ENCODE data around the gene ANGPT4. TPM values are rescaled to one million over a fixed set of nuclear protein-coding genes. Genes with fewer than 3 reads are reported as not detected.

ANGPT4 gene
- total RNA-seq, 1 experiment from 2014 or later, result 0.20 TPM

- Mint-ChIP-seq H3K4me1 (peaks cover 10% of the 10 kb centered on the region), H3K9me3 (no peaks in the 10 kb centered on the region), H3K4me3 (no peak overlapping the region), H3K27me3 (ENCODE audit: low read depth) (no peaks in the 10 kb centered on the region), H3K27ac (no peak overlapping the region), H3K36me3 (no peaks in the 10 kb centered on the region)
- TF ChIP-seq JAZF1 (CRISPR knock-in tag; IDR thresholded peaks at IDR 0.05) (no peak), RELA (CRISPR knock-in tag; IDR thresholded peaks at IDR 0.05; ENCODE audit: borderline replicate concordance) (no peak), GABPB1 (CRISPR knock-in tag; IDR thresholded peaks at IDR 0.05) (no peak), ZNF423 (CRISPR knock-in tag; IDR thresholded peaks at IDR 0.05) (no peak), TEAD1 (CRISPR knock-in tag; IDR thresholded peaks at IDR 0.05) (no peak), SMAD3 (CRISPR knock-in tag; IDR thresholded peaks at IDR 0.05; ENCODE audit: borderline replicate concordance) (no peak), ATF3 (CRISPR knock-in tag; conservative IDR thresholded peaks at IDR 0.05) (no peak), CTCF (IDR thresholded peaks at IDR 0.05) (no peak), ELF4 (CRISPR knock-in tag; IDR thresholded peaks at IDR 0.05; ENCODE audit: low read depth) (no peak), PRRX2 (CRISPR knock-in tag; IDR thresholded peaks at IDR 0.05) (no peak), MLX (CRISPR knock-in tag; IDR thresholded peaks at IDR 0.05) (no peak), CREB1 (CRISPR knock-in tag; IDR thresholded peaks at IDR 0.05) (no peak), PRDM15 (CRISPR knock-in tag; IDR thresholded peaks at IDR 0.05) (no peak), CREM (CRISPR knock-in tag; IDR thresholded peaks at IDR 0.05) (no peak), PREB (CRISPR knock-in tag; IDR thresholded peaks at IDR 0.05; ENCODE audit: borderline replicate concordance) (no peak), NR2C2 (CRISPR knock-in tag; IDR thresholded peaks at IDR 0.05) (no peak), AFF4 (CRISPR knock-in tag; IDR thresholded peaks at IDR 0.05; ENCODE audit: borderline replicate concordance) (no peak), NR3C1 (CRISPR knock-in tag; conservative IDR thresholded peaks at IDR 0.05; ENCODE audit: low read depth) (no peak)
- DNase-seq (ENCODE audit: low spot score), result peak; percentile 65
- POLR2A ChIA-PET, result no interaction called here
- peak; percentile 97 for ATAC-seq
- CTCF ChIA-PET, result interaction anchor here (0.6 to 2.5 kb wide), 22 partner anchors 9 to 121 kb away, joined by 3 to 19 read pairs (median 4); partner anchors contain the start of gene FAM110A
Observed at GRCh38 chr20:872855-873520, 43.1 kb downstream of the ANGPT4 start.

All from WTC11 (cell line).